GM20431 (cell line): ENCODE measurements around the gene FXR1.
"Not testable (repeated sequence)": the region's sequence is repeated elsewhere in the genome, so short reads cannot be mapped to it uniquely, and the experiment has no call there.

ENCODE experiments used
- in situ Hi-C: fragments of 300-500 bp; cut with MseI, MboI; formaldehyde crosslinking; loops from one replicate; pipeline ENCODE4 v1.15.0; 2020; ENCODE audit warnings: low sequenced_read_pairs; ENCODE audit not compliant: unreplicated experiment

Gene FXR1

DNA sequence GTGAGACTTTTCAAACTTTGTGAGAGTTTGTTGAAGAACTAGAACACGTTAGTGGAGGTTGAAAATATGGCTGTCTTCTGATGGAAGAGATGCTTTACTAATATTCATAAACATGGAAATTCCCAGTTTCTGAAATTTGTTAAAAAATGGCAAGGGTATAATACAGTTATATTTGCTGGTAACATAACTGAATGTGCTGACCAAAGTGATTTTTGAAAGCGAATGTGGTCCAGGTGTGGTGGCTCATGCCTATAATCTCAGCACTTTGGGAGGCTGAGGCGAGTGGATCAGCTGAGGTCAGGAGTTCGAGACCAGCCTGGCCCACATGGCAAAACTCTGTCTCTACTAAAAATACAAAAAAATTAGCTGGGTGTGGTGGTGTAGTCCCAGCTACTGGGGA lies 18.1 kb downstream of the FXR1 start:
- in situ Hi-C loops, result no loop called here

DNA sequence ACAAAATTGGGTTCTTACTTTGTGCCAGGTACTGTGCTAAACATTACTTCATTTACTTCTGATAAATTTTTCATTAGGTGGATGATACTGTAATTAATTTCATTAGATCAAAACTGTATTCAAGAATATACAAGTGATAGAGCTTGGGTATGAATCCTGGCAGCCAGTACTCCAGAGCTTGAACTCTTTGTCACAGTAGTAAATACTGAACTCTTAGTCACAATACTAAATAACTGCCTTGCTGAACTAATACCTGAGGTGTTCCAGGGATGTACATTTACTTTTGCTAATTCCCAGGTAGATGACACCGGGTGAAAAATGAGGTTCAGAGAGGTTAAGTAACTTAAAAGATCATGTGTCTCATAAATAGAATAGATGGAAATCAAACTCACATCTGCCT lies 20.3 kb downstream of the FXR1 start:
- in situ Hi-C loops, result no loop called here

DNA sequence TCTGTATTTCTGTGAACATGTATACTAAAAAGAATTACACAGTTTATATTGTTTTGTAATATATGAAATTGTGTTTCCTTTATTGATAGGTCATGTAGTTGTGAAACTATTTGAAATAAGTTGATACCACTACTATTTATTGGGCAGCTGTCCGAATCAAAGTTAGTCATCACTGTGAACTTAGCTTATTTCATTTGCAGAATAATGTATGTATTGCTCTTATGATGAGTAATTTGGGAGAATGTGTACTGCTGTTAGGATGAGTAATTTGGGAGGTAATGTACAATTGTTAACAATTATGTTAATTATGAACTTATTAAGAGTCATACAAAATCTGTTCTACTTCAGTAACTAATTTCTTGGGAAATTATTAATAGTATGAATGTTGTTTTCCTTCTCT lies 22.2 kb downstream of the FXR1 start:
- in situ Hi-C loops, result no loop called here

DNA sequence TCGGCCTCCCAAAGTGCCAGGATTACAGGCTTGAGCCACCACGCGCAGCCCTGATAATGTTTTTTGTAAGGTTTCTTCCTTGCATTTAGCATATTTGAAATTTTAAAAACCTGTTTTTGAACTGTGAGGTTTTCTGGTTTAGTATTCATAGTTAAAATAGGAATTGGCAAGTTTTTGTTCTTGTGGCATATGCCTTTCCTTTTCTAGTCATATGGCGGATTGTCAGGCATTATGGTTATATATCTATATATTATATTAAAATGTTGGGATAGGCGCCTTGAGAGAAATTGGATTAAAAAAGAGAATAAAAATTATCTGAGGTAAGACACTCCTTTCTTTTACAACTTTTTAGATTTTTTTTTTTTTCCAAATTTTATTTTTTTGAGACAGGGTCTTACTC lies 28.4 kb downstream of the FXR1 start:
- in situ Hi-C loops, result no loop called here

DNA sequence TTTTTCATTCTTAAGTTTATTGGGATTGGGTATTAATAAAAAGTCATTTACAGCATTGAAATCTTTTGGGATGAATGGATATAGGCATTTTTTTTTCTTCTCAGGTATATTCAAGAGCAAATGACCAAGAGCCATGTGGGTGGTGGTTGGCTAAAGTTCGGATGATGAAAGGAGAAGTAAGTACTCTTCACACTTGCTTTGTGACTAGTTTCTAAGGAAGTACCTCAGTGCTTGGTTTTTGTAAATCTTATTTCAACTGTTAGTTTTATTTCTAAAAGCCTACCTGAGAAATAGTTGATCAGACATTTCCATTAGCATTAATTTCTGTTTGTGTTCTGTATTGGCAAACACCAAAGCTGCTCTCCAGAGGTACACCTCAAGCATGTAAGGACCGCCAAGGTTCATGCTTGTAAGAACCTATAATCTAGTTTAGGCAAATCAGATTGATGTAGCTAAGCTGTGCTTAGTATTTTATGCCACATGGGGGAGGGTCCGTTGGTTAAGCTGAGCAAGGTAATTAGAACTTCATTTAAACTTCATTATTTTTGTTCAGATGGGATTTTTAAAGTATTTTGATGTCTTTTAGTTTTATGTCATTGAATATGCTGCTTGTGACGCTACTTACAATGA lies 35.4 kb downstream of the FXR1 start:
- in situ Hi-C loops, result no loop called here

DNA sequence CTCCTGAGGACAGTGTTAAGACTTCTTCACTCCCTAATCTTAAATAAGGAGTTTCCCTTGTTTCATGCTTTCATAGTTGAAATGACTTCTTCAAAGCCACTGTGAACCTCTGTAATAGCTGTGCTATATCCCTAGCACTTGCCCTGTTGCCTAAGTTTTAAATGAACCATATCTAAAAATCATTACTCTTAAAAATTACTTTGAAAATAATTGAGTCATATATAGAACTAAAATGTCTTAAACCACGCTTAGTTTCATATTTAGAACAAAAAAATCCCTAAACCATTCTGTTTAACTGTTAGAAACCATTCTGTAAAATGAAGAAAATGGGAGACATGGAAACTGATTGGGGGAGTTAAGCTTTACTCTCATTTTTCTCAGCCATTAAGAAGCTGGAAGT lies 47.2 kb downstream of the FXR1 start:
- in situ Hi-C loops, result no loop called here

DNA sequence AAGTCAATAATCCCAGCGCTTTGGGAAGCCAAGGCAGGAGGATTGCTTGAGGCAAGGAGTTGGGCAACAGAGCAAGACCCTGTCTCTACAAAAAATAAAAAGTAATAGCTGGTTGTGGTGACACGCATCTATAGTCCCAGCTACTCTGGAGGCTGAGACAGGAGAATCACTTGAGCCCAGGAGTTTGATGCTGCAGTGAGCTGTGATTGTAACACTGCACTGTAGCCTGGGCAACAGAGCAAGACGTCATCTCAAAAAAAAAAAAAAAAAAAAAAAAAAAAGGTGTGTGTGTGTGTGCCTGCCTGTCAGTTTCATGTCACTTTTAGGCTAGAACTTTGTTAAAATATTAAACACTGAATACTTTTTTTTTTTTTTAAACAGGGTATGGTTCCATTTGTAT lies 48.6 kb downstream of the FXR1 start:
- in situ Hi-C loops, result no loop called here

DNA sequence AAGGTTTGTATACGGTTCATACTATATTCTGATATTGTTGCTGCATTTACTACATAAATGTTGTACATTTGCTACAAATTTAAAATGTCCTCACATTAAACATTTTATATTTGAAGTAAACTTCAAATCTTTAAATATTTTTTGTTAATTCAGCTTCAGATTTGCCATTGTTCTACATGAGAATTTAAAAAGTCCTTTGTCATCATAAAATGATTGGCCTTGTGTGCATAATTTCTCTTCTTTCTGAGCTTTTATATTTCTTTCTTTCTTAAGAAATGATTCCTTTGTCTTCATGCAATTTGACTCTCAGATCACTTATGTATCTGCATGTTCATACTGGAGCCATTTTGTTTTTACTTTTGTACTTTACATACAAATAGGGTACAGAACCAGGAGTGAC lies 49.1 kb downstream of the FXR1 start:
- in situ Hi-C loops, result no loop called here

DNA sequence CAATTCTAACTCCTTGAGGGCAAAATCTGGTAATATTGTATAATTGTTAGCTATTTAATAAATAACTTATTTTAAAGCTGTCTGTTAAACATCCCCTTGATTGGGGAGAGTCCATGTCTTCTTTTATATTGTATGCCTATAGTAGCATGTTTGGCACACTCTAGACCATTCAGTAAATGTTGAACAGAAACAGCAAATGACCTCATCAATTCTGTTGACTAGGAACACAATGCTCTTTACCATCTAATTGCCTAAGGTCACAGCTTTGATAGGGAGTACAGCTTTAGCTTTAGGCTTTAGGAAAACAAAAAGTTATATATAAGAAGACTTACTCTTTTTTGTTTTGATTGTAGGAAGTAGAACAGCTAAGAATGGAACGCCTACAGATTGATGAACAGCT lies 50.1 kb downstream of the FXR1 start:
- in situ Hi-C loops, result no loop called here

DNA sequence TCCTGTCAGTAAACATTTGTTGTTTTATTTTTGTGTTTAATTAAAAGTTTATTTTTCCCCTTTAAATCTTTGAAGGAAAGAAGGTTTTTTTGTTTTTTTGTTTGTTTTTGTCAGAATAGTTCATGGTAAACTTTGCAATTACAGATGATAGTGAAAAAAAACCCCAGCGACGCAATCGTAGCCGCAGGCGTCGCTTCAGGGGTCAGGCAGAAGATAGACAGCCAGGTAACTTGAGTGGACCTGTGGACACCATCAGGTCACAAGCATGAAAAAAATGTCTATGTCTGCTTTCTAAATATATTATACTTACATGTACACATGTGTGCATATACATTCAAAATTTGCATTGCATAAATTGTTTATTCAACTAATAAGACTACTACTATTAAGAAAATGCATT lies 58.5 kb downstream of the FXR1 start:
- in situ Hi-C loops, result no loop called here

DNA sequence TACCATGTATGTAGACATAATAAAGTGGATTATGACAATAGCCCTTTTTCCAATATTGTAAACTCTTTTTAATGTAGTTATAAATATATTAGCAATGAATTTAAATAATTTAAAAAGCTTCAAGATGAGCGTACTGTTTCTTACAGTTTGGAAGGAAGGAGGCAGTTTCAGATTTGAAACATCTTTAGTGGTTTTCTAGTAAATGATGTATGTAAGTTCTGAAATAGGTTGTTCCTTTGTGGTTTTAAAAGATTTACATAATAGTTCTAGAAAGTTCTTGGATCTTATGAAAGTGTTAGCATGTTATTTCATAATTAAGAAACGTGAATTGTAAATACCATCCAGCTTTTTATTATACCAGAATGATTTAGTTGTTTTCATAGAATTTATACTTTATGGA lies 61.1 kb downstream of the FXR1 start:
- in situ Hi-C loops, result no loop called here

DNA sequence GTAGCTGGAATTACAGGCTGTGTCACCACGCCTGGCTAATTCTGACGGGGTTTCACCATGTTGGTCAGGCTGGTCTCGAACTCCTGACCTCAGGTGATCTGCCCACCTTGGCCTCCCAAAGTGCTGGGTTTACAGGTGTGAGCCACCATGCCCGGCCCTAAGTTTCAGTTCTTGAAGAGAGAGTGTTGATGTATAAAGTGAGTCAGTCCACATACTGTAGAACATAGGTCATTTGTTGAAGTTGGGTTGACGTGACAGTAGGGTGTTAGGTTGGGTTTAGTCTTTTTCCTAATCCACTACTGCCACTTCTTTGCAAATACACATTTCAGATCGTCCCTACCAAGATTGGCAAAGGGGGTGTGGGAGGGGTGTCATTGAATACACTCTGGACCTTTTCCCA lies 61.8 kb downstream of the FXR1 start:
- in situ Hi-C loops, result no loop called here

DNA sequence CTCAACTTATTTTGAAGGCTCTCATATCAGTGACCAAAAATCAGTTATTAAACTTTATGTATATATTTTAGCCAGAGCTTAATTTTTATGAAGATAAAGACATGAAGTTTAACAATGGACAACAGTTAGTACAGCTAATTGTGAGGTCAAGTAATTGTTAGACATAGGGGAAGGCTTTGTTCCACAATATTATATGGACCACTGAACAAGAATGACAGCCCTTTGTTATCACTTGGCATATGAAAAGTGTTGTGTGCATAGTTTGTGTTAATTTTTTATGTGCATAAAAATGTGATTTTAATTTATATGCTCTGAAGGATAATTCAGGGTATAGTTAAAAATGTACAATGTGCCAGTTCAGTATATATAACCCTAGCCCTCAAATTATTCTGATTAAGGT lies 65.0 kb downstream of the FXR1 start:
- in situ Hi-C loops, result no loop called here

DNA sequence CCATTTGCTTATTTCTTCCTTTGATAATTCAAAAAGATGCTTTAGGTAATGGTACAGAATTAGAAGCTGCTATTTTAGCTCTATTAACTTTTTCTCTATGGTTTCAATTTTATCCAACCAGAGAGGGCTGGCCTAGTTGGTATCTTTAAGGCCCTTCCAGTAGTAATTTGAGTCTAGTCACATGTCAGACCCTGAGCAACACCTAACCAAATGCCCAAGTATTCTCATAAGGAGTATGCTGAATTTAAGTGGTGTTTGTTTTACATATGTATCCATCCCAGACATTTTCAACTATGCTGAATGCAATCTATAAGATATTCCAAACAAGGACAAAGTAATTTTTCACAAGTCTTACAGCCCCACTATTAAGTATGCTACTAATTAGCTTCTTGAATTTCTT lies 67.5 kb downstream of the FXR1 start:
- in situ Hi-C loops, result no loop called here

DNA sequence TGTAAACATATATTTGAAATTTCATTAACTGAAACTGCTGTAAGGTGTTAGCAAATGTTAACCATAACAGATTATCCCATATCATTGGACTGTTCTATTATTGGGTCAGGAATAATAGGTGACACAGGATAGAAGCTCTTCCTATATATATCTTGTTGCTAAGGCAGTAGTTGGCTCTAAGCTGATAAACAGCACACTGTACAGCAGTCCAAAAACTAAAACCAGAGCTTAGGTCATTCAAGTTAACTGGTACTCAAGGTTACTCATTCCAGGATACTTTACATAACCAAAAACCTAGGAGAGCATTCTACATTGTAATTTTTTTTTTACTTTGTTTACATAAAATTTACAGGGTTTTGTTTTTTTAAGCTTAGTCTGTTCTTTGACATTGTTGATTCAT lies 68.1 kb downstream of the FXR1 start:
- in situ Hi-C loops, result no loop called here

DNA sequence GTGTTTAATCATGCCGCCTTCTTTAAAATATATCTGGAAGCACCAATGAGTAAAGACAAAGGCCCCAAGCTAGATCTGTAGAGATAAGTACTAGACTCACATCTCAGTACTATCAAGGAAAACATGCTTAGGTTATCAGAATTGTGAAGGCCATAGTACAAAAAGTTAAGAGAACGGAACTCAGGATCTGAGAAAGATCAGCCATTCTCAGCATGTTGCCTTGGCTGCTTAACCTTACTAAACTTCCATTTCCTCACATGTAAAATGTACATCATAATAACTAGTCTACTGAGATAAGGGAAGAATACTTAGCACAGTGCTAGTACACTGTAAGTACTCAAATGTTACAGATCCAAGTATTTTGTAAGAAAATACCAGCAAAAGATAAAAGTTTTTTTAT lies 69.4 kb downstream of the FXR1 start:
- in situ Hi-C loops, result no loop called here

DNA sequence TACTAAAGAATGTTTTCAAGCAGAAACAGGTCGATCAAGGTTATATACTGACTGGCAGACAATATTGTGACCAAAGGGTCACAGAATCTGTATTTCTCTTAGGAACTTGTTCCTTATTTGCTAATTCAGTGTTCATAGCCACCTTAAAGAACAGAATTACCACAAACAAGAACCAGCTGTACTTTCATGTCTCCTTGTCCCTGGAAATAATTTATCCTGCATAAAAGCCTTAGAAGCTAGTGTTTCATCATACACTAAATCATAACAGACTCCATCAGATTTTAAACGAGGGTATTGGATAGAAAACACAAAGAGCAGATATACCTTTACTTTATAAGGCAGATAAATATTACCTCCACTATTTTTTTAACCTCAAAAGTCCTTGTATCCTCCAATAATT lies 70.7 kb downstream of the FXR1 start:
- in situ Hi-C loops, result no loop called here

DNA sequence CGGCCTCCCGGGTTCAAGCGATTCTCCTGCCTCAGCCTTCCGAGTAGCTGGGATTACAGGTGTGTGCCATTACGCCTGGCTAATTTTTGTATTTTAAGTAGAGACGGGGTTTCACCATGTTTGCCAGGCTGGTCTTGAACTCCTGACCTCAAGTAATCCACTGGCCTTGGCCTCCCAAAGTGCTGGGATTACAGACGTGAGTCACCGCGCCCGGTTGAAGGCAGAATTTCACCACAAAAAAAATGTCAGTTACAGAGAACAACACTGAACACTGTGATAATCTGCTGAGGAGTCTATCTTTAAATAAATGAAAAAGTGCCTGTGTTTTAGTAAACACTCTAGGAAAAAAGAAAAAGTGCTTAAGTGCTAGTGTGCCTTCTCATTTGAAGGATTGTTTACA lies 73.9 kb downstream of the FXR1 start:
- in situ Hi-C loops, result not testable (repeated sequence)

DNA sequence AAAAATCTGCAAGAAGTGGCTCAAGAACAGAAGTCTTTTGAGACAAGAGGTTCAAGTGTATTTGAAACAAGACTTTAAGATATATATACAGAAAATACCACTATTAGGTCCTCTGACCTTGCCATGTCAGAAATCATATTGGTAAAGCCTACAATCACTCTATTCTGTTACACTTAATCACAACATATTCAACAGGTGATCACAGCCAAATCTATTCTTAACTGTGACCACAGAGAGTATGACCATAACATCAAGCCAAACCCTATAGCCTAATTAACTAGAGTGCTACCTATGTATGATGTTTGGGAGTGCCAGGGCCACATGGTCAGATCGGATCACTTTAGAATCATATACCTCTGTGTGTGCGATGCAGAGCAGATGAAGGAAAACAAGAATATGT lies 74.9 kb downstream of the FXR1 start:
- in situ Hi-C loops, result no loop called here

DNA sequence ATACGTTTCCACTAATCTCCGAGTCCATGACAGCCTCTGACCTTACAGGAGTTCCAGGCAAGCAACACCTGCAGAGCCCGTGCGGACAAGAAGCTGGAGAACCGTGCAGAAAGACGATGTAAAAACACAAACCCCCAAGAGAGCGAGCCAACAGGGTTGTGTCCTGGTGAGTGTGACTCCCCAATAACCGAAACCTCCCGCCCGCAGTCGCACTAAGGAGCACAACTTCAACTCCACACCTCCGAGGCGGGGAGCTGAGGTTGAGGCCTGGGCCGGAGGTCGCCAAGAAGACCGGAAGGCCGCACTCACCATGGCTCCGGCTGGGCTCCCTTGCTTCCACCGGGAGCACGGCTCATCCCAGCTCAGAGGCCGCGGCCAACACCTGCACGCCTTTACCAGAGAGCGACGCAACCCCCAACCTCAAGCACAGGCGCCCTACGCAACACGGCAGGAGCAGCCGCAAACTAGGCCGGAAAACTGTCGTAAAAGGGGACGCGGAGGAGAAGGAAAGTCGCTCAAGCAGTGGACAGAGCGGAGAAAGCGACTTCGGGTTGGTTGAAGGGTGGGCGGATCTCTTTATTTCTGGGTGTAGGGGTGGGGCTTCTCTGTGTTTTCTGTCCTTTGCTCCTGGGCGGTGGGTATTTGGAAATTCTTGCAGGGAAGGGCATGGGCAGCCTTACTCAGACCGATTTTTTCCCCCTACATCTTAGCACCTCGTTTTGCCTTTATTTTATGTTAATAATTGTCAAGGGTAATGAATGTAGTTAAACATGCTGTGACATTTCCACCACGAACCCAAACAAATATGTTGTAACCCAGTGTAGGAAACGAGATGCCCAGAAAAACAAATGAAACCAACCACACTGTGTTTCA lies 77.1 kb downstream of the FXR1 start, which contains the start of gene DNAJC19:
Gene DNAJC19 (minus strand): TSS at position 446 of the 873 bp plus-strand sequence. CDS start 134 bp downstream, at position 312.
- in situ Hi-C loops, result no loop called here

DNA sequence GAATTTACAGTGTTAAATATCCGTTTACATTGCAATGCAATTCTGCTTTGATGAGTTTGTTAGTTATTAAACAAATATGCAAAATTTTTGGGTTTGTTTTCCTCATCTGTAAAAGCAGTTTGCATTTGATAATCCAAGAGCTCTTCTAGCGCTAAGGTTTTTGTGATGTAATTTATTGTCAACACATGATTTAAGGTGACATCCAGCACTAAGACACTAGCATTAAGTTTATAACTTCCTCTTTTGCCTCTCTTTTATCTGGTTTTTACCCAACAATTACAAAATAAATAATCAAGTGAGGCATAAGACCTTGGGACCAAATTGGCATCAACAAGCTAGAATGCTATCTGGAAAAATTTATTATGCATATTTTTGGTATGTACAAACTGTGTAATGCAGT lies 78.0 kb downstream of the FXR1 start:
- in situ Hi-C loops, result no loop called here

DNA sequence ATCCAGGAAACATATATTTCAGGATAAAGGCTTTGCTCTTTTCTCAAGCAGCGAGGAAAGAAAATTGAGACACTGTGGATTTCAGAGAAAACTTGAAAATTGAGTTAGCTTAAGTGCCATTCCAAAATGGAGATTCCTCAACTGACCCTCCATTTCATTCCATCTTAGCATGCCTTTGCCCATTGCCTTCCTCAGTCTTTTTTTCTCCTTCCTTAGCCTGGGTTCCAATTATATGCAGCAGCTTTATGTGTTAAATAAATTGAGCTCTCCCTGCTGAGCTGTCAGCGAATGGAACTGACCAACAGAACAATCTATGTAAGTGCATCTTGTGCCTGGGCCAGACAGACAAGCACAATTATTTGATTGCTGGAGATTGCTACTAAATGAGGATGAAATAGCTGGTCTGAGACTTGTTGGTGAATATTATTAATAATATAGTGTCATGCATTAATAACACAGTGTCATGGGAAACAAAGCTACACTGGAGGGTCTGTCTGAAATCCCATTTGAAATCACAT lies 84.0 kb downstream of the FXR1 start:
- in situ Hi-C loops, result no loop called here
